GM06990 (cell line): Measurements from ENCODE around the gene RARG.

Experiments
- DNase-seq: peaks from one replicate; pipeline ENCODE4 v3.0.0-alpha.2; 2011; ENCODE audit not compliant: insufficient read length; ENCODE audit errors: extremely low read depth
- H3K27me3 ChIP-seq: replicated peaks from 2 replicates; pipeline ENCODE4 v1.6.0; 2011; ENCODE audit warnings: low read length; ENCODE audit not compliant: control insufficient read depth, insufficient read depth
- H3K36me3 ChIP-seq: 2 replicates; pipeline ENCODE4 v1.5.1; 2011; ENCODE audit warnings: low read length; ENCODE audit not compliant: control insufficient read depth, insufficient read depth
- H3K4me3 ChIP-seq: replicated peaks from 2 replicates; pipeline ENCODE4 v1.5.1; 2011; ENCODE audit warnings: low read depth, mild to moderate bottlenecking, control low read depth, low read length
- CTCF ChIP-seq: IDR thresholded peaks from 2 replicates; pipeline ENCODE4 v1.5.1; 2011; ENCODE audit warnings: low read length, control low read depth, mild to moderate bottlenecking, inconsistent platforms; ENCODE audit not compliant: insufficient read depth, poor library complexity, severe bottlenecking

Gene RARG

GRCh38 chr12:53252349-53252916 is 20.4 kb upstream of the RARG start:
- peak overlapping the region; percentile 80 for H3K4me3 ChIP-seq
- H3K27me3 ChIP-seq = no peaks in the 10 kb centered on the region
- H3K36me3 ChIP-seq = no peaks in the 10 kb centered on the region
- no peak for TF ChIP-seq CTCF
- DNase-seq = no peak

- H3K27me3 ChIP-seq = no peaks in the 10 kb centered on the region
- peak; percentile 60 for TF ChIP-seq CTCF
- H3K36me3 ChIP-seq = no peaks in the 10 kb centered on the region
- DNase-seq = peak; percentile 82
- peak overlapping the region; percentile 80 for H3K4me3 ChIP-seq
Measured at GRCh38 chr12:53251477-53252348, 19.7 kb upstream of the RARG start.

- DNase-seq = no peak
- H3K36me3 ChIP-seq = no peaks in the 10 kb centered on the region
- no peak for TF ChIP-seq CTCF
- no peaks in the 10 kb centered on the region for H3K27me3 ChIP-seq
- H3K4me3 ChIP-seq = no peak overlapping the region
Measured at GRCh38 chr12:53245286-53245685, 13.3 kb upstream of the RARG start.

GRCh38 chr12:53244337-53244736 is 12.3 kb upstream of the RARG start:
- H3K27me3 ChIP-seq = no peaks in the 10 kb centered on the region
- no peaks in the 10 kb centered on the region for H3K36me3 ChIP-seq
- no peak for DNase-seq
- no peak overlapping the region for H3K4me3 ChIP-seq
- no peak for TF ChIP-seq CTCF

GRCh38 chr12:53241623-53242412 is 9.8 kb upstream of the RARG start:
- Histone ChIP-seq H3K27me3 (no peaks in the 10 kb centered on the region), H3K36me3 (no peaks in the 10 kb centered on the region), H3K4me3 (no peak overlapping the region)
- TF ChIP-seq CTCF = no peak
- no peak for DNase-seq
